Measurements from ENCODE around the gene DDX6.
"Not testable (repeated sequence)": the region's sequence is repeated elsewhere in the genome, so short reads cannot be mapped to it uniquely, and the experiment has no call there.

- TF ChIP-seq CBX5 (IDR thresholded peaks at IDR 0.05; ENCODE audit: low read depth, low read length); EGR1 (IDR thresholded peaks at IDR 0.05; ENCODE audit: borderline replicate concordance, low read depth, low read length); HDAC2 (IDR thresholded peaks at IDR 0.05; ENCODE audit: borderline replicate concordance in 1 of 2, low read depth in 2 of 2, low read length in 2 of 2); JUN (IDR thresholded peaks at IDR 0.05; ENCODE audit: low read depth, low read length); POU5F1 (IDR thresholded peaks at IDR 0.05; ENCODE audit: low read depth, low read length): not testable (repeated sequence)
These were observed 76.5 kb downstream of the DDX6 start for GRCh38 chr11:118714416-118714815.
